AG04450 (cell line): ENCODE data around the gene KCNQ4. TPM values are rescaled to one million over a fixed set of nuclear protein-coding genes. Genes with fewer than 3 reads are reported as not detected.

ENCODE experiments used
- CTCF ChIA-PET: fragments of 300-600, 350-600 bp; formaldehyde crosslinking; extraction: SDS; loops from one replicate; lab custom pipeline; 2022; ENCODE audit warnings: antibody characterized with exemption, inconsistent platforms; lab: Charles Lee
- POLR2A ChIA-PET: fragments of 350-600 bp; formaldehyde crosslinking; extraction: SDS; loops from one replicate; lab custom pipeline; 2021; ENCODE audit warnings: antibody characterized with exemption, inconsistent platforms; lab: Yijun Ruan, JAX
- DNase-seq: peaks from one replicate; pipeline ENCODE4 v3.0.0-alpha.2; 2011; ENCODE audit warnings: low read depth, low spot score
- H3K27ac ChIP-seq: one replicate; pipeline ENCODE4 v1.5.1; 2012; ENCODE audit warnings: low read depth, low read length, control low read depth
- H3K27me3 ChIP-seq: one replicate; pipeline ENCODE4 v1.6.0; 2012; ENCODE audit warnings: low read length; ENCODE audit not compliant: control insufficient read depth, insufficient read depth
- H3K4me3 ChIP-seq: 2 replicates; pipeline ENCODE4 v1.5.1; 2011; ENCODE audit warnings: mild to moderate bottlenecking, low read depth, low read length, control low read depth
- H3K9me3 ChIP-seq: 2 replicates; pipeline ENCODE4 v1.5.1; 2012; ENCODE audit warnings: low read length; ENCODE audit not compliant: control insufficient read depth, insufficient read depth
- CTCF ChIP-seq: IDR thresholded peaks from 2 replicates; pipeline ENCODE4 v1.5.1; 2011; ENCODE audit warnings: low read depth, low read length, control low read depth, inconsistent platforms
- polyA plus RNA-seq: library from polyadenylated mRNA; depleted of rRNA; stranded (reverse); fragments of >200 nt; gene quantifications from 2 replicates; pipeline ENCODE4 v1.2.3, GENCODE V29; 2011

The KCNQ4 gene
- polyA plus RNA-seq, 1 experiment = not detected

GRCh38 chr1:40802742-40803113 lies 19.1 kb downstream of the KCNQ4 start:
- no peak overlapping the region for H3K4me3 ChIP-seq
- DNase-seq = no peak

GRCh38 chr1:40803447-40803846 lies 19.9 kb downstream of the KCNQ4 start:
- POLR2A ChIA-PET = no interaction called here
- no peak overlapping the region for H3K27ac ChIP-seq
- CTCF ChIA-PET = interaction anchor here (0.8 kb wide), 1 partner anchor 46 kb away, joined by 3 read pairs; no protein-coding TSS in a partner anchor
- peaks cover 15% of the 10 kb centered on the region for H3K27me3 ChIP-seq
- DNase-seq = no peak
- TF ChIP-seq CTCF = no peak
- no peak overlapping the region for H3K4me3 ChIP-seq
- peaks cover 3% of the 10 kb centered on the region; the same call in 1 of the 2 replicates for H3K9me3 ChIP-seq

More at GRCh38 chr1:40802742-40803113, 19.1 kb downstream of the KCNQ4 start:
- no peak for TF ChIP-seq CTCF
- peaks cover 12% of the 10 kb centered on the region for H3K27me3 ChIP-seq
- H3K9me3 ChIP-seq = peaks cover 3% of the 10 kb centered on the region; the same call in 1 of the 2 replicates
- no peak overlapping the region for H3K27ac ChIP-seq
- POLR2A ChIA-PET = no interaction called here
- CTCF ChIA-PET = no interaction called here

- TF ChIP-seq CTCF = no peak
- H3K27me3 ChIP-seq = peaks cover 17% of the 10 kb centered on the region
- ChIA-PET POLR2A (no interaction called here), CTCF (interaction anchor here (0.8 kb wide), 1 partner anchor 46 kb away, joined by 3 read pairs; no protein-coding TSS in a partner anchor)
- no peak for DNase-seq
- H3K27ac ChIP-seq = no peak overlapping the region
- no peak overlapping the region for H3K4me3 ChIP-seq
- peaks cover 3% of the 10 kb centered on the region; the same call in 1 of the 2 replicates for H3K9me3 ChIP-seq
Measured at GRCh38 chr1:40803902-40804301, 20.3 kb downstream of the KCNQ4 start.

GRCh38 chr1:40806240-40806639 lies 22.7 kb downstream of the KCNQ4 start:
- Histone ChIP-seq H3K27ac (no peak overlapping the region), H3K9me3 (peaks cover 3% of the 10 kb centered on the region; the same call in 1 of the 2 replicates), H3K4me3 (no peak overlapping the region), H3K27me3 (peaks cover 28% of the 10 kb centered on the region)
- TF ChIP-seq CTCF = no peak
- ChIA-PET POLR2A (no interaction called here), CTCF (no interaction called here)
- DNase-seq = no peak

GRCh38 chr1:40806731-40807695 lies 23.4 kb downstream of the KCNQ4 start:
- CTCF ChIA-PET = no interaction called here
- H3K27me3 ChIP-seq = peaks cover 32% of the 10 kb centered on the region
- peaks cover 3% of the 10 kb centered on the region; the same call in 1 of the 2 replicates for H3K9me3 ChIP-seq
- no peak overlapping the region for H3K27ac ChIP-seq
- TF ChIP-seq CTCF = no peak
- POLR2A ChIA-PET = no interaction called here
- H3K4me3 ChIP-seq = no peak overlapping the region
- DNase-seq = no peak
